ENCODE data around the gene PCDHGB3.

DNA sequence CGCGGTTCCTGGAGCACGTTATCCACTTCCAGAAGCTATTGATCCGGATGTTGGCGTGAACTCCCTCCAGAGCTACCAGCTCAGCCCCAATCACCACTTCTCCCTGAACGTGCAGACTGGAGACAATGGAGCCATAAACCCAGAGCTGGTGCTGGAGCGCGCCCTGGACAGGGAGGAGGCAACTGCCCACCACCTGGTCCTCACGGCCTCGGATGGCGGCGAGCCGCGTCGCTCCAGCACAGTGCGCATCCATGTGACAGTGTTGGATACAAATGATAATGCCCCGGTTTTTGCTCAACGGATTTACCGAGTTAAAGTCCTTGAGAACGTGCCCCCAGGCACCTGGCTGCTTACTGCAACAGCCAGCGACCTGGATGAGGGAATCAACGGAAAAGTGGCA, 33.3 kb downstream of the PCDHGB3 start:
- TF ChIP-seq CTCF (IDR thresholded peaks at IDR 0.05; ENCODE audit: low read length) (no peak), EZH2 (IDR thresholded peaks at IDR 0.05; ENCODE audit: borderline replicate concordance, low read length) (no peak)
